Prostate gland (tissue), 2 donors: ENCODE data around the gene DPP10. TPM values are rescaled to one million over a fixed set of nuclear protein-coding genes. Genes with fewer than 3 reads are reported as not detected.

Experiments
- DNase-seq: peaks from one replicate; pipeline ENCODE4 v3.0.0-alpha.2; 2019; ENCODE audit warnings: low spot score
- H3K27ac ChIP-seq, 2 donors: fragments of 200-600 bp; sonication (generic); 2 replicates each; pipeline ENCODE4 v1.5.1; 2017 to 2019
- H3K27me3 ChIP-seq: fragments of 200-600 bp; sonication (generic); replicated peaks from 2 replicates; pipeline ENCODE4 v1.5.1; 2019; ENCODE audit not compliant: insufficient read depth
- H3K36me3 ChIP-seq, 2 donors: fragments of 200-600 bp; sonication (generic); 1 replicate in 1 of 2; 2 replicates in 1 of 2; pipeline versions ENCODE4 v1.5.1 to v1.8.1; 2017 to 2019
- H3K4me1 ChIP-seq: fragments of 200-600 bp; sonication (generic); replicated peaks from 2 replicates; pipeline ENCODE4 v1.5.1; 2019
- H3K4me3 ChIP-seq, 2 donors: fragments of 200-600 bp; sonication (generic); 2 replicates each; pipeline ENCODE4 v1.5.1; 2017 to 2019
- H3K9me3 ChIP-seq: fragments of 200-600 bp; sonication (generic); 2 replicates; pipeline ENCODE4 v1.5.1; 2017
- CTCF ChIP-seq, 4 experiments: fragments of 200-600 bp in 2 of 4; fragments of 450-650 bp in 2 of 4; sonication (generic) in 2 of 4; IDR thresholded peaks; 1 replicate in 3 of 4; 2 replicates in 1 of 4; pipeline ENCODE4 v1.5.1; 2016 to 2019; ENCODE audit warnings: antibody characterized with exemption in 4 of 4, mild to moderate bottlenecking in 2 of 4, moderate library complexity in 2 of 4
- POLR2A ChIP-seq: fragments of 450-650 bp; IDR thresholded peaks from one replicate; pipeline ENCODE4 v1.6.1; 2016; ENCODE audit warnings: antibody characterized with exemption, mild to moderate bottlenecking
- POLR2AphosphoS5 ChIP-seq: sonication (generic); formaldehyde crosslinking; IDR thresholded peaks from one replicate; pipeline ENCODE4 v1.6.1; 2017; ENCODE audit warnings: antibody characterized with exemption
- WGBS: methylation state at CpG from one replicate; pipeline ENCODE4 v1.1.5; 2018; 5-methylcytosine and 5-hydroxymethylcytosine counted together
- intact Hi-C: fragments of 100-400 bp; cut with DNase I; formaldehyde crosslinking; loops from one replicate; pipeline ENCODE4 v1.14.2; 2022
- total RNA-seq, 2 donors: library from RNA; depleted of rRNA; stranded (reverse); fragments of >200 nt; gene quantifications; one replicate each; pipeline ENCODE4 v1.1.0, GENCODE V29; 2016

DPP10 gene
- total RNA-seq, 2 donors from 2014 or later = 5.1 TPM; not detected in 1

DNA sequence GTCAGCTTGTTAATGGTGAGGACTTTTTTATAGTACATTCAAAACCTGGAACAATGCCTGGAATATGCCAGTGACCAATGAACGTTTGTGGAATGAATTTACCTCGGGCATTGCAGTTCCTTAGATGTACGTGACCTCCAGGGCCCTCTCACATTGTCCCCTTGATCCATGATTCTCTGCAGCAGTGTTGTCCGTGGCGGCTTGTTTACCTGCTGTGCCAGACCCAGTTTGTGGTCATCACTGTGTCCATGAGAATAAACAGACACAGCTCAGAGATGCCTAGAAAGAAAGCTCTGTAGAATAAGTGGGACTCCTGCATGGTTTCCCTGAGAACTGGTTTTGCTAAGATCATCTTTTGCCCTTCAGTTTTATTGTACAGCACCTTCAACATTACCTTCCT lies 1132.2 kb downstream of the DPP10 start:
- intact Hi-C loops = no loop called here
- WGBS = 31% methylated on average over 5 of the region's 5 CpGs

GRCh38 chr2:115580784-115581183 lies 1138.3 kb downstream of the DPP10 start:
- TF ChIP-seq POLR2AphosphoS5 = no peak
- no peak for TF ChIP-seq POLR2A
- TF ChIP-seq CTCF (IDR thresholded peaks at IDR 0.05) = no peak
- 84% methylated on average over 5 of the region's 5 CpGs for WGBS
- H3K4me3 ChIP-seq = no peak overlapping the region
- no peak for DNase-seq
- H3K4me1 ChIP-seq = no peaks in the 10 kb centered on the region
- no peak overlapping the region for H3K27ac ChIP-seq
- no peaks in the 10 kb centered on the region for H3K36me3 ChIP-seq
- no peaks in the 10 kb centered on the region for H3K27me3 ChIP-seq
- no peaks in the 10 kb centered on the region for H3K9me3 ChIP-seq
- intact Hi-C loops = no loop called here

More for the DNA sequence above, 1132.2 kb downstream of the DPP10 start:
- DNase-seq = no peak
- TF ChIP-seq CTCF (IDR thresholded peaks at IDR 0.05) (no peak), POLR2A (no peak), POLR2AphosphoS5 (no peak)
- no peaks in the 10 kb centered on the region for H3K9me3 ChIP-seq
- no peak overlapping the region for H3K27ac ChIP-seq
- H3K4me1 ChIP-seq = no peaks in the 10 kb centered on the region
- H3K36me3 ChIP-seq = no peaks in the 10 kb centered on the region
- H3K27me3 ChIP-seq = no peaks in the 10 kb centered on the region
- no peak overlapping the region for H3K4me3 ChIP-seq

- TF ChIP-seq CTCF (IDR thresholded peaks at IDR 0.05) (no peak), POLR2AphosphoS5 (no peak), POLR2A (no peak)
- no peaks in the 10 kb centered on the region for H3K27me3 ChIP-seq
- H3K27ac ChIP-seq = no peak overlapping the region
- no peak overlapping the region for H3K4me3 ChIP-seq
- no peaks in the 10 kb centered on the region for H3K4me1 ChIP-seq
- H3K9me3 ChIP-seq = no peaks in the 10 kb centered on the region
- DNase-seq = no peak
- H3K36me3 ChIP-seq = no peaks in the 10 kb centered on the region
- intact Hi-C loops = no loop called here
- 87% methylated on average over 2 of the region's 2 CpGs for WGBS
These were observed 1142.1 kb downstream of the DPP10 start for GRCh38 chr2:115584507-115584906.

- H3K27me3 ChIP-seq = no peaks in the 10 kb centered on the region
- H3K9me3 ChIP-seq = no peaks in the 10 kb centered on the region
- H3K4me3 ChIP-seq = no peak overlapping the region
- TF ChIP-seq CTCF (IDR thresholded peaks at IDR 0.05) (no peak), POLR2AphosphoS5 (no peak), POLR2A (no peak)
- intact Hi-C loops = no loop called here
- H3K4me1 ChIP-seq = no peaks in the 10 kb centered on the region
- no peak for DNase-seq
- no peak overlapping the region for H3K27ac ChIP-seq
- WGBS = 28% methylated on average over 3 of the region's 3 CpGs
- no peaks in the 10 kb centered on the region for H3K36me3 ChIP-seq
These were observed 1154.4 kb downstream of the DPP10 start for GRCh38 chr2:115596659-115597375.

GRCh38 chr2:115603285-115603684 lies 1160.8 kb downstream of the DPP10 start:
- H3K4me3 ChIP-seq = no peak overlapping the region
- H3K27ac ChIP-seq = no peak overlapping the region
- TF ChIP-seq POLR2A (no peak), CTCF (IDR thresholded peaks at IDR 0.05) (no peak), POLR2AphosphoS5 (no peak)
- no peaks in the 10 kb centered on the region for H3K4me1 ChIP-seq
- H3K27me3 ChIP-seq = no peaks in the 10 kb centered on the region
- no peak for DNase-seq
- intact Hi-C loops = no loop called here
- no peaks in the 10 kb centered on the region for H3K9me3 ChIP-seq
- 42% methylated on average over 7 of the region's 7 CpGs for WGBS
- H3K36me3 ChIP-seq = no peaks in the 10 kb centered on the region
